DND-41 (cell line): Measurements from ENCODE around the gene TPGS2.
"Not testable (repeated sequence)": the region's sequence is repeated elsewhere in the genome, so short reads cannot be mapped to it uniquely, and the experiment has no call there.

ENCODE experiments used
- ATAC-seq: fragments of 200-7000 bp; cut with Tn5 transposase; 3 replicates; pipeline ENCODE4 v1.9.1; 2021; ENCODE audit warnings: low read depth; ENCODE audit not compliant: insufficient read depth
- DNase-seq: peaks from one replicate; pipeline ENCODE4 v3.0.0-alpha.2; 2020
- H2AFZ ChIP-seq: 2 replicates; pipeline ENCODE4 v1.6.0; 2012; ENCODE audit warnings: low read depth, low read length
- H3K27ac ChIP-seq: 2 replicates; pipeline ENCODE4 v1.5.1; 2012; ENCODE audit warnings: low read length, inconsistent platforms
- H3K27me3 ChIP-seq: fragments of 200-600 bp; sonication (generic); 2 replicates; pipeline ENCODE4 v1.6.0; 2012; ENCODE audit warnings: low read length, mild to moderate bottlenecking, inconsistent platforms; ENCODE audit not compliant: insufficient read depth, poor library complexity
- H3K36me3 ChIP-seq: 2 replicates; pipeline ENCODE4 v1.5.1; 2012; ENCODE audit warnings: low read length, inconsistent platforms; ENCODE audit not compliant: insufficient read depth
- H3K4me1 ChIP-seq: 2 replicates; pipeline ENCODE4 v1.5.1; 2012; ENCODE audit warnings: mild to moderate bottlenecking, low read length; ENCODE audit not compliant: insufficient read depth
- H3K4me2 ChIP-seq: 2 replicates; pipeline ENCODE4 v1.6.0; 2012; ENCODE audit warnings: mild to moderate bottlenecking, moderate library complexity, low read length, inconsistent platforms; ENCODE audit not compliant: insufficient read depth
- H3K4me3 ChIP-seq, 2 experiments: fragments of 200-600 bp in 1 of 2; shearing (Covaris generic) in 1 of 2; 2 replicates each; pipeline ENCODE4 v1.5.1; 2012 to 2016; ENCODE audit warnings: inconsistent platforms in 2 of 2, low read length in 2 of 2, mild to moderate bottlenecking in 2 of 2, low read depth in 1 of 2, moderate library complexity in 1 of 2
- H3K79me2 ChIP-seq: 2 replicates; pipeline ENCODE4 v1.6.0; 2012; ENCODE audit warnings: low read length, inconsistent platforms; ENCODE audit not compliant: insufficient read depth
- H3K9ac ChIP-seq: 2 replicates; pipeline ENCODE4 v1.6.0; 2012; ENCODE audit warnings: low read depth, mild to moderate bottlenecking, inconsistent platforms, low read length, moderate library complexity
- H3K9me3 ChIP-seq: 2 replicates; pipeline ENCODE4 v1.5.1; 2012; ENCODE audit warnings: low read length, moderate library complexity, mild to moderate bottlenecking, inconsistent platforms; ENCODE audit not compliant: insufficient read depth, severe bottlenecking
- H4K20me1 ChIP-seq: 2 replicates; pipeline ENCODE4 v1.6.0; 2012; ENCODE audit warnings: low read length; ENCODE audit not compliant: insufficient read depth
- EZH2 ChIP-seq: IDR thresholded peaks from 3 replicates; pipeline ENCODE4 v1.6.1; 2012; ENCODE audit warnings: borderline replicate concordance, low read depth, mild to moderate bottlenecking, moderate library complexity, low read length, inconsistent platforms; ENCODE audit not compliant: severe bottlenecking
- TF ChIP-seq, protein P1 (sequence below): IDR thresholded peaks from 2 replicates; pipeline ENCODE4 v1.5.1; 2012; ENCODE audit warnings: borderline replicate concordance, low read length, moderate library complexity, mild to moderate bottlenecking; ENCODE audit not compliant: poor library complexity, severe bottlenecking; ENCODE audit errors: extremely low read depth

The TPGS2 gene

DNA sequence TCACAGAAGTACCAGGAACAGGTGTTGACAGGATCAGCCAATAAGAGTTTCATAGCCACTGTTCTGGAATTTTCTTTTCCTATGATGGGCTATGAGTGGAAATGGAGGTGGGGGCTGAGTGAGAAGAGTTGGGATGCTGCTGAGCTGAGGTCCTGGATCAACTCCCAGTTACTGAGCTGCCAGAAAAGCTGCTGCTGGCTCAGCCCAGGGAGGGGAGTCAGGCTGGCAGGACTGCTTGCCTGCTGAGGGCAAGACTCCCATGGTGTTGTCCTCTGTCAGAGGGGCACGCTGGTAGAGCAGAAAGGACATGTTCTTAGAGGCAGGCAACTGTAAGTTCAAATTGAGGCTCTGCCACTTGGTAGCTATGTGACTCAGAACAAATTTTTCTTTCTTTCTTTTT is 11.8 kb downstream of the TPGS2 start:
- H4K20me1 ChIP-seq = peaks cover 28% of the 10 kb centered on the region
- ATAC-seq (no peak), DNase-seq (no peak)
- no peak for TF ChIP-seq EZH2
- TF ChIP-seq, protein P1, sequence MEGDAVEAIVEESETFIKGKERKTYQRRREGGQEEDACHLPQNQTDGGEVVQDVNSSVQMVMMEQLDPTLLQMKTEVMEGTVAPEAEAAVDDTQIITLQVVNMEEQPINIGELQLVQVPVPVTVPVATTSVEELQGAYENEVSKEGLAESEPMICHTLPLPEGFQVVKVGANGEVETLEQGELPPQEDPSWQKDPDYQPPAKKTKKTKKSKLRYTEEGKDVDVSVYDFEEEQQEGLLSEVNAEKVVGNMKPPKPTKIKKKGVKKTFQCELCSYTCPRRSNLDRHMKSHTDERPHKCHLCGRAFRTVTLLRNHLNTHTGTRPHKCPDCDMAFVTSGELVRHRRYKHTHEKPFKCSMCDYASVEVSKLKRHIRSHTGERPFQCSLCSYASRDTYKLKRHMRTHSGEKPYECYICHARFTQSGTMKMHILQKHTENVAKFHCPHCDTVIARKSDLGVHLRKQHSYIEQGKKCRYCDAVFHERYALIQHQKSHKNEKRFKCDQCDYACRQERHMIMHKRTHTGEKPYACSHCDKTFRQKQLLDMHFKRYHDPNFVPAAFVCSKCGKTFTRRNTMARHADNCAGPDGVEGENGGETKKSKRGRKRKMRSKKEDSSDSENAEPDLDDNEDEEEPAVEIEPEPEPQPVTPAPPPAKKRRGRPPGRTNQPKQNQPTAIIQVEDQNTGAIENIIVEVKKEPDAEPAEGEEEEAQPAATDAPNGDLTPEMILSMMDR = no peak
- no peak overlapping the region for H3K4me3 ChIP-seq
- no peak overlapping the region for H3K27ac ChIP-seq
- peaks cover 93% of the 10 kb centered on the region for H3K36me3 ChIP-seq
- H2AFZ ChIP-seq = no peak overlapping the region
- no peak overlapping the region for H3K4me2 ChIP-seq
- no peaks in the 10 kb centered on the region for H3K9me3 ChIP-seq
- H3K4me1 ChIP-seq = no peaks in the 10 kb centered on the region
- H3K27me3 ChIP-seq = no peaks in the 10 kb centered on the region
- H3K79me2 ChIP-seq = peaks cover 26% of the 10 kb centered on the region
- no peak overlapping the region for H3K9ac ChIP-seq

- H3K9ac ChIP-seq, ATAC-seq, H3K4me3 ChIP-seq, H3K4me2 ChIP-seq, DNase-seq, H3K27ac ChIP-seq, H3K9me3 ChIP-seq, H2AFZ ChIP-seq, H3K4me1 ChIP-seq, H3K27me3 ChIP-seq: not testable (repeated sequence)
- peaks cover 23% of the 10 kb centered on the region for H4K20me1 ChIP-seq
- peaks cover 18% of the 10 kb centered on the region for H3K79me2 ChIP-seq
- H3K36me3 ChIP-seq = peaks cover 89% of the 10 kb centered on the region
These were observed 12.7 kb downstream of the TPGS2 start for GRCh38 chr18:36816096-36816495.

DNA sequence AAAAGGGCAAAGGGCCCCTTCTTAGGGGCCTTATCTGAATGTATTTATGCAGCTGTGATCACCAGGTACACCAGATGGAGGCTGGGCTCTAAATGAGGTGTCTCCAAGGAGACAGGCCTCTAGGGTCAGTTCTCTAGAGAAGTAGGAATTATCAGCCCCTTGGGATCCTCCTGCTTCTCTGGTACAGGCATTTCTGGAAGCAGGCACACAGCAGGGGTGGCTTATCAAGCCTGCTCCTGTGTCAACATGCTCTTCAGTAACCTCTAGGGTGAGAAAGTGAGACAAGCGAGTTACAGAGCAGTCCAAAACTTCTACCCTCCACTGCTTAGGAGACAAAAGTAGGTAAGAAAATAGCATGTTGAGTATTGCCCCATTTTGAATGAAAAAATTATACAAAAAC is 13.8 kb downstream of the TPGS2 start:
- no peaks in the 10 kb centered on the region for H3K27me3 ChIP-seq
- no peaks in the 10 kb centered on the region for H3K9me3 ChIP-seq
- ATAC-seq (no peak), DNase-seq (no peak)
- H3K79me2 ChIP-seq = peaks cover 9% of the 10 kb centered on the region; the same call in 1 of the 2 replicates
- no peak overlapping the region for H2AFZ ChIP-seq
- H3K4me2 ChIP-seq = no peak overlapping the region
- H3K4me1 ChIP-seq = no peaks in the 10 kb centered on the region
- no peak for TF ChIP-seq EZH2
- TF ChIP-seq, protein P1 = no peak
- peaks cover 32% of the 10 kb centered on the region for H4K20me1 ChIP-seq
- no peak overlapping the region for H3K4me3 ChIP-seq
- no peak overlapping the region for H3K27ac ChIP-seq
- H3K36me3 ChIP-seq = peaks cover 88% of the 10 kb centered on the region
- H3K9ac ChIP-seq = no peak overlapping the region

DNA sequence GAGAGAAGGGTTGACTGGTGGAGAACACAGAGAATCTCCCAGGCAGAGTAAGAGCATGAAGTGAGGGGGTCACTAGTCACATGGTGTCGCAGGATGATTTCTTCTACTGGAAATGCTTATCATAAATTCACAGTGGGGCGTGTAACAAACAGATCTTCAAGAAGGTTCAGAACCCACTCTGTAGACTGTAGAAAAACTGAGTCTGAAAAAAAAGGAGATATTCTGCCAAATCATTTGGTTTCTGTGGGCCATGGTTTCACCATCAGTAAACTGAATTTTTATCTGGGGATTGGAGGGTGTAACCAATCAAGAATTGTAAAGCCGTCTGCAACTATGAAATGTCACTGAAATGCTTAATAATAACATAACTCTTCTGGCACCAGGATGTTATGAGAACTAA is 15.0 kb downstream of the TPGS2 start:
- no peak overlapping the region for H2AFZ ChIP-seq
- no peak for DNase-seq

More for the DNA sequence above, 15.0 kb downstream of the TPGS2 start:
- Histone ChIP-seq H3K4me2 (no peak overlapping the region), H3K9me3 (no peaks in the 10 kb centered on the region), H3K4me3 (no peak overlapping the region), H4K20me1 (peaks cover 34% of the 10 kb centered on the region), H3K36me3 (peaks cover 86% of the 10 kb centered on the region), H3K27me3 (no peaks in the 10 kb centered on the region), H3K4me1 (no peaks in the 10 kb centered on the region), H3K9ac (no peak overlapping the region), H3K79me2 (peaks cover 14% of the 10 kb centered on the region), H3K27ac (no peak overlapping the region)
- TF ChIP-seq, protein P1 = no peak
- no peak for ATAC-seq
